PFSK-1 (cell line): ENCODE results near the gene MED20.

Experiments
- FOXP2 ChIP-seq: optimal IDR thresholded peaks from 2 replicates; pipeline ENCODE3; 2011; ENCODE audit warnings: borderline replicate concordance, control low read depth, inconsistent platforms; ENCODE audit not compliant: insufficient read depth; ENCODE audit errors: extremely low read length, extremely low read depth
- SIN3A ChIP-seq: IDR thresholded peaks from 2 replicates; pipeline ENCODE4 v1.6.1; 2012; ENCODE audit warnings: mild to moderate bottlenecking, low read length, moderate library complexity, borderline replicate concordance; ENCODE audit not compliant: insufficient read depth
- TAF1 ChIP-seq: IDR thresholded peaks from 2 replicates; pipeline ENCODE4 v1.6.1; 2012; ENCODE audit warnings: low read length, control low read depth, borderline replicate concordance; ENCODE audit not compliant: insufficient read depth

GRCh38 chr6:41931792-41932191, 10.9 kb upstream of the MED20 start:
- TF ChIP-seq FOXP2 (no peak), SIN3A (no peak), TAF1 (no peak)
